A549 treated with RU486 at 1 μM for 4 hours (cell line): ENCODE data around the gene C1orf122. TPM values are rescaled to one million over a fixed set of nuclear protein-coding genes. Genes with fewer than 3 reads are reported as not detected.

ENCODE experiments used
- total RNA-seq: library from RNA; stranded (reverse); fragments of 200-300 nt; extraction: Qiagen RNA extraction; gene quantifications from 5 replicates; pipeline ENCODE4 v1.2.3, GENCODE V29; 2022; ENCODE audit warnings: low read depth

Gene C1orf122
- 35.3 to 61.8 TPM (median 57.2 TPM) in 5 replicates for total RNA-seq

DNA sequence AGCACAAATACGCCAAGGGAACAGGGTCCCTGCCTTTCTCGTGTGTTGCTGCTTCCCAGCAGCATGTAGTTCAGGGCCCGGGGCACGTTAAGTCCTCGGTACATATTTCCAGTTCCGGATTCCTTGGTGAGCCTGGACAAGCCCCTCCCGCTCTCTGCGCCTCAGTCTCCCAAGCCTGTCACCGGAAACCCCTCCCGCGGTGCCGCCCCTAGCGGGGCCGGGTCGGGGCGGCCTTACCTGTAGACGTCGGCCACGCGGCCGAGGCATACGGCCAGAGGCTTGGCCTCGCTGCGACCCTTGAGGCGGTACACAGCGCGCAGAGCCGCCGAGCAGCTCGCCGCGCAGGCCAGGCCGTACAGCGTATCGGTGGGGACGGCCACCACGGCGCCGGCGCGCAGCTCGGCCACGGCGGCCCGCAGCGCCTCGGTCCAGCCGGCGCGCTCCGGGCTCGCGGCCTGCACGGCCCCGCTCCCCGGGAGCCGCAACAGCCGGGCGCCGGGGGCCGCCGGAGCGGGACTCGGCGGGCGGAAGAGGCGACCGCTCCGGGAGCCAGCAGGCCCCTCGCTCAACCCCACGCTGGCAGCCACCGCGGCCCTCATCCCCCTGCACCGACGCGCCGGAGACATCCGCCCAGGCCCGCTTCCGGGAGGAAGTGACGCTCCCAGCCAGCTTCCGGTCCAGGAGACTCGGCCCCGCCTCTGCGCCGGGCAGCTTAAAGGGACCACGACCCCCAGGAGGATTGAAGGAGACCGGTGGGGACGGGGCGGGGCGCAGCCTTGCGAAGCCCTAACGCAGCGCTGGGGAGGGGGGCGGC lies at the start of gene C1orf122, which contains the start of gene YRDC:
C1orf122 (plus strand) TSS at position 236 of the 814 bp plus-strand sequence. CDS start 615 bp downstream, outside the sequence.
YRDC (minus strand) TSS at position 654 of the 814 bp plus-strand sequence; CDS start at position 626, 28 bp downstream.

DNA sequence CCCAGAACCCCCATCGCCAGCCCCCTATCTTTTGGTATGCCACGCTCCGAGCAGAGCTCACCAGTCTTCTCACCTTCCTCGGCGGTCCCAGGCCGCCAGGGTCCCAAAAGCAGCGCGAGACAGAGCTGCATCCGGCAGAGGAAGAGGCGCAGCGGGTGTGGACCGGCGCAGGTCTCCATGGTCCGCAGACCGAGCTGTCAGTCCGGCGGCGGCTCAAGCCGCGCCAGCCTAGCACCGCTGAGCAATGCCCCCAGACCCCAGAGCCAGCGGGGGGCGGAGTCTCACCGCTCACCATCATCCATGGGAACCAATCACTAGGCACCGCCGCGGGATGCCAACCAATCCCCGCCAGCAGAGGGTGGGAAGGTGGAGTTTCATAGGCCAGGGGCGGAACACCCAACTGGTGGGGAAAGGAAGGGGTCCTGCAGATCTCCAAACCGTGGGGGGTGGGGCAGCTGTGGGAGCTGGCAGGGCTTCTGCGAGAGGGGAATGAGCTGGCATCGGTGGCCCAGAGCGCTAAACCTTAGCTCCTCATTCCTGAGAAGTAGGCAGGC lies 42.6 kb upstream of the C1orf122 start, which contains the start of gene EPHA10:
EPHA10 (minus strand) TSS at position 233 of the 554 bp plus-strand sequence; CDS start at position 179, 54 bp downstream.

DNA sequence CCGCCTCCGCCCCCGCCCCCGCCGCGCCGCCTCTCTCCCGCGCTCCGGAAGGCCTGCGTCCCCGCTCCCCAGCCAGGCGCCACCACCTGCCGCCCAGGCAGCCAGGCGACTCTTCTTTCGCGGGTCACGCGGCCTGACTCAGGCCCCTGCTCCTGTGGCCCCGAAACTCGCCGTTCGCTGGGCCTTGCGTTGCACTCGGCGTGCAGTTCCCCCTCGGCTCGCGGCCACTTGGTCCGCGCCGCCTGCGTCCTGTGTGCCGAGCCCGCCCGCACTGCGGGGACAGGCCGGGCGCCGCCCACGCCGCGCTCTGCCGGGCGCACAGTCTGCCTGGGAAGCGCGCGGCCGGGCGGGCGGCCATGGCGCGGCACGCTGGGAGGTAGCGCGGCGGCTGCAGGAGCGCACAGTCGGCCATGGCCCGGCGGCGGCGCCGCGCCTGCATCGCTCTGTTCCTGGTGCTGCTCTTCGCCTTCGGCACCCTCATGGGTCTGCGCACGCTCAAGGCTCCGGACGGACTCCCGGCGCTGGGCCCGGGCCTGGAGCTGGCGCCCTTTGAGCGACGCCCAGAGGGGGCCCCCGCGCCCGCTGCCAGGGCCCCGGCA lies 13.7 kb upstream of the C1orf122 start, which contains the start of gene MANEAL:
MANEAL (plus strand) TSS at position 75 of the 599 bp plus-strand sequence; CDS start at position 411, 336 bp downstream.

Other genes starting within 250 kb of the C1orf122 start
- gene GNL2, start 211.9 kb upstream of the C1orf122 start, total RNA-seq, result 54.1 to 70.9 TPM (median 61.7 TPM) in 5 replicates
- 0.03 to 0.15 TPM (median 0.09 TPM) in 4 of 5 replicates, not detected in the other for gene RSPO1, start 172.9 kb upstream of the C1orf122 start, total RNA-seq
- 46.5 to 51.6 TPM (median 50.2 TPM) in 5 replicates for gene CDCA8, start 115.3 kb upstream of the C1orf122 start, total RNA-seq
- gene EPHA10, start 42.7 kb upstream of the C1orf122 start, total RNA-seq, result 0.44 to 1.2 TPM (median 0.97 TPM) in 5 replicates
- 20.5 to 27.2 TPM (median 25.5 TPM) in 5 replicates for gene MANEAL, start 13.9 kb upstream of the C1orf122 start, total RNA-seq
- gene YRDC, start 418 bp downstream of the C1orf122 start, total RNA-seq, result 11.9 to 22.3 TPM (median 20.5 TPM) in 5 replicates
- gene MTF1, start 51.8 kb downstream of the C1orf122 start, total RNA-seq, result 3.9 to 5.1 TPM (median 4.2 TPM) in 5 replicates
- gene INPP5B, start 139.3 kb downstream of the C1orf122 start, total RNA-seq, result 4.3 to 5.0 TPM (median 4.6 TPM) in 5 replicates
- gene SF3A3, start 182.2 kb downstream of the C1orf122 start, total RNA-seq, result 52.9 to 107 TPM (median 55.3 TPM) in 5 replicates
- gene FHL3, start 197.7 kb downstream of the C1orf122 start, total RNA-seq, result 7.1 to 9.2 TPM (median 8.9 TPM) in 5 replicates
- gene UTP11, start 204.9 kb downstream of the C1orf122 start, total RNA-seq, result 38.8 to 70.4 TPM (median 48.0 TPM) in 5 replicates
- gene POU3F1, start 239.0 kb downstream of the C1orf122 start, total RNA-seq, result 0.11 TPM in 1 of 5 replicates, not detected in the others